GM12874 (cell line): Measurements from ENCODE around the gene GLMN.

Source experiments
- TF ChIP-seq, protein P1 (sequence below): IDR thresholded peaks from 2 replicates; pipeline ENCODE4 v1.5.1; 2011; ENCODE audit warnings: low read depth, mild to moderate bottlenecking, control low read depth, low read length, moderate library complexity; ENCODE audit not compliant: insufficient read depth

The GLMN gene

GRCh38 chr1:92298573-92299476, at the start of gene GLMN, which contains the start of gene RPAP2:
GLMN (minus strand) TSS chr1:92298987; CDS start chr1:92297999, 988 bp downstream.
RPAP2 (plus strand) TSS chr1:92299059; CDS start chr1:92299074, 15 bp downstream.
- TF ChIP-seq, protein P1, sequence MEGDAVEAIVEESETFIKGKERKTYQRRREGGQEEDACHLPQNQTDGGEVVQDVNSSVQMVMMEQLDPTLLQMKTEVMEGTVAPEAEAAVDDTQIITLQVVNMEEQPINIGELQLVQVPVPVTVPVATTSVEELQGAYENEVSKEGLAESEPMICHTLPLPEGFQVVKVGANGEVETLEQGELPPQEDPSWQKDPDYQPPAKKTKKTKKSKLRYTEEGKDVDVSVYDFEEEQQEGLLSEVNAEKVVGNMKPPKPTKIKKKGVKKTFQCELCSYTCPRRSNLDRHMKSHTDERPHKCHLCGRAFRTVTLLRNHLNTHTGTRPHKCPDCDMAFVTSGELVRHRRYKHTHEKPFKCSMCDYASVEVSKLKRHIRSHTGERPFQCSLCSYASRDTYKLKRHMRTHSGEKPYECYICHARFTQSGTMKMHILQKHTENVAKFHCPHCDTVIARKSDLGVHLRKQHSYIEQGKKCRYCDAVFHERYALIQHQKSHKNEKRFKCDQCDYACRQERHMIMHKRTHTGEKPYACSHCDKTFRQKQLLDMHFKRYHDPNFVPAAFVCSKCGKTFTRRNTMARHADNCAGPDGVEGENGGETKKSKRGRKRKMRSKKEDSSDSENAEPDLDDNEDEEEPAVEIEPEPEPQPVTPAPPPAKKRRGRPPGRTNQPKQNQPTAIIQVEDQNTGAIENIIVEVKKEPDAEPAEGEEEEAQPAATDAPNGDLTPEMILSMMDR, result no peak

DNA sequence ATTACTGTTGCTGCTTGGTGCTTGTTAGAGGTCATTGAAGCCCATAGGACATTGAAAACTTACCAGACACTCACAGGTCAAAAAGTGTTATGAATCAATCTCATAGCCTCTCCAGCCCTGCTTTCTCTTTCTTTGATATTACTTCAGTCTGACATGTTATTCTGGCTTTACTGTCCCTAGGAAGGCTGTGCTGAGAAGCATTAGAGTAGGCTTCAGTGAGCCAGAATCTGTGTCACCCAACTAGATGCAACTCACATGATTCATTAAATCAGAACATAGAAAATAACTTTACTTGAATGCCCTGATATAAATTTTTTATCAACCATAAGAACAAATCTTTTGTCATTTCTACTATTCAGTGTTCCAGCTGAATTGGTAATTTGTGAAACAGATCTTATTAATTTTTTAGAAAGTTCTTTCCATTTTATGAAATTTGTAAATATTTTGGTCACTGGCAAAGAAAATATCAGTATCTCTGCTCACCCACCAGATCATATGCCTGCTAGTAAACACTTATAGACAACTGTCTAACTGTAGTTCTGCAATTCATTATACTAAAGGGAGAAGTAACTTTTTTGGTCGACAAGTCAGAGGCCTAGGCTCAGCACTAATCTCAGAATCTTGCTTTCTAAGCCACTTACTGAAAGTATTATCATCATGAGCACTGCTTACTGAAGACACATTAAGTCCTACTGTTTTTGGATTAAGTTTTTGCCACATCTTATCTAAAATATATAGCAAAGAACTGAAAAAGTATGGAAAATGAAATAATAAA, 48.3 kb upstream of the GLMN start:
- TF ChIP-seq, protein P1, result no peak

- TF ChIP-seq, protein P1, result no peak
These were observed 44.3 kb upstream of the GLMN start for GRCh38 chr1:92343061-92343460.

DNA sequence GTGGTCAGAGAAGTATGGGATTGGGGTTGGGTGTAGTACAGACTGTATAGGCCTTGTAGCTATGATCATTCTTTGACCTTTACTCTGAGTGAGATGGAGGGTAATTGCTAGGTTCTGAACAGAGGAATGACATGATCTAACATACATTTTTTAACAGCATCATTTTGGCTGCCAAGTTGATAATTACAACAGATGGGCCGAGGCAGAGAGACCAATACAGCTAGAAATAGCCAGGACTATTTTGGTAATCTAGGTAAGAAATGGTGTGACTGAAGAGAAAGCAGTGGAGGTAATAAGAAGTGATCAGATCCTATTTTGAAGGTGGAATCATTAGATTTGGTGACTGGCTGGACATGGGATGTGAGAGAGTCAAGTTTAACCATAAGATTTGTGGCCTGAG, 43.6 kb upstream of the GLMN start:
- TF ChIP-seq, protein P1, result no peak

- TF ChIP-seq, protein P1, result no peak
These were observed 41.4 kb upstream of the GLMN start for GRCh38 chr1:92340154-92340553.

DNA sequence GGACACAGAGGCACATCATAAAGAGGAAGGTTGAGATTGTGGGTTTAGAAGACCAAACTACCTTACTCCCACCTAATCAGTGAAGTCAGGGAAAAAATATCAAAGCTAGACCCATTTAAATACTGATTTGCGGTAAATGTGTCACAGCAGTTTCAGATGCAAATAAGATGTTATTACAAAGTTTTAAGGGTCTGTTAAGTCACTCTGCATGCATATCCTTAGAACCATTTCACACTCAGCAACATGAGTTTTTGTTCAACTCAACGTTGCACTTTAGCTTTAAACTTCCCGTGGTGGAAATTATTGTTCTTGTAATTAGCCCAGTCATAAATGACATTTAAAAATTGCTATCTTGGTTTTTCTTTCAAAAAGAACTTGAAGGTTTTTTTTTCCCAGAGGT, 34.9 kb upstream of the GLMN start:
- TF ChIP-seq, protein P1, result no peak

- TF ChIP-seq, protein P1, result no peak
These were observed 30.8 kb upstream of the GLMN start for GRCh38 chr1:92329347-92330129.
